ENCODE data around the gene TSC1. TPM values are rescaled to one million over a fixed set of nuclear protein-coding genes. Genes with fewer than 3 reads are reported as not detected.

Gene TSC1
- total and polyA plus RNA-seq, 2 experiments from 2014 or later: 21.1 to 52.3 TPM

GRCh38 chr9:132880324-132880661 is 64.1 kb downstream of the TSC1 start:
- Histone ChIP-seq H3K27ac (no peak overlapping the region), H3K9me3 (ENCODE audit: low read depth) (no peaks in the 10 kb centered on the region)
- no peak for TF ChIP-seq CTCF (IDR thresholded peaks at IDR 0.05; ENCODE audit: low read depth, low read length)

GRCh38 chr9:132879457-132880323 is 64.7 kb downstream of the TSC1 start:
- DNase-seq (ENCODE audit: low read depth in 1 of 2, low spot score in 1 of 2): no peak
- no peaks in the 10 kb centered on the region for H3K4me1 ChIP-seq (ENCODE audit: low read depth)
- no peaks in the 10 kb centered on the region for H3K36me3 ChIP-seq
- peaks cover 12% of the 10 kb centered on the region for H3K27me3 ChIP-seq
- H3K27ac ChIP-seq: no peak overlapping the region
- TF ChIP-seq CTCF (IDR thresholded peaks at IDR 0.05; ENCODE audit: low read depth, low read length): no peak
- H3K4me3 ChIP-seq: peak overlapping the region; percentile 69
- H3K9me3 ChIP-seq (ENCODE audit: low read depth): no peaks in the 10 kb centered on the region

More at GRCh38 chr9:132880324-132880661, 64.1 kb downstream of the TSC1 start:
- Histone ChIP-seq H3K27me3 (peaks cover 8% of the 10 kb centered on the region), H3K4me1 (ENCODE audit: low read depth) (no peaks in the 10 kb centered on the region), H3K36me3 (no peaks in the 10 kb centered on the region), H3K4me3 (no peak overlapping the region)
- no peak for DNase-seq (ENCODE audit: low read depth in 1 of 2, low spot score in 1 of 2)

- Histone ChIP-seq H3K4me1 (ENCODE audit: low read depth) (no peaks in the 10 kb centered on the region), H3K4me3 (peak within 1 kb of the TSS; percentile 69), H3K36me3 (no peaks in the 10 kb centered on the region), H3K9me3 (ENCODE audit: low read depth) (no peaks in the 10 kb centered on the region), H3K27me3 (peaks cover 15% of the 10 kb centered on the region), H3K27ac (no peak within 1 kb of the TSS)
- peak; percentile 73 to 75 for DNase-seq (ENCODE audit: low read depth in 1 of 2, low spot score in 1 of 2)
- TF ChIP-seq CTCF (IDR thresholded peaks at IDR 0.05; ENCODE audit: low read depth, low read length): no peak
These were observed 65.5 kb downstream of the TSC1 start, which contains the start of gene SPACA9 for GRCh38 chr9:132878695-132879456. Gene SPACA9 (plus strand): TSS chr9:132878898. CDS start chr9:132883948, 5,050 bp downstream.

- no peak within 1 kb of the TSS for H3K27ac ChIP-seq
These were observed 66.4 kb downstream of the TSC1 start, which contains the start of gene AK8 for GRCh38 chr9:132877824-132878694. Gene AK8 (minus strand): TSS chr9:132878284. CDS start chr9:132878255, 29 bp downstream.

More at GRCh38 chr9:132877824-132878694, 66.4 kb downstream of the TSC1 start, which contains the start of gene AK8:
- H3K4me3 ChIP-seq: peak within 1 kb of the TSS; percentile 69
- no peaks in the 10 kb centered on the region for H3K36me3 ChIP-seq
- no peaks in the 10 kb centered on the region for H3K9me3 ChIP-seq (ENCODE audit: low read depth)
- peaks cover 15% of the 10 kb centered on the region for H3K27me3 ChIP-seq
- H3K4me1 ChIP-seq (ENCODE audit: low read depth): no peaks in the 10 kb centered on the region
- peak; percentile 82 to 86 for DNase-seq (ENCODE audit: low read depth in 1 of 2, low spot score in 1 of 2)
- TF ChIP-seq CTCF (IDR thresholded peaks at IDR 0.05; ENCODE audit: low read depth, low read length): no peak

All from cardiac muscle cell (in vitro differentiated cells and primary cell).